Breast epithelium (tissue), 4 donors: Measurements from ENCODE around the gene ARF1. TPM values are rescaled to one million over a fixed set of nuclear protein-coding genes. Genes with fewer than 3 reads are reported as not detected.

Source experiments
- DNase-seq, 2 donors: peaks; one replicate each; pipeline ENCODE4 v3.0.0-alpha.2; 2019; ENCODE audit warnings: low spot score in 2 of 2
- H3K27ac ChIP-seq, 2 donors: fragments of 200-600 bp; sonication (generic) in 1 of 2; one replicate each; pipeline ENCODE4 v1.5.1; 2016 to 2019; ENCODE audit warnings: mild to moderate bottlenecking in 1 of 2
- H3K27me3 ChIP-seq, 2 donors: fragments of 200-600 bp; sonication (generic) in 1 of 2; one replicate each; pipeline versions ENCODE4 v1.5.1 to v1.6.0; 2017 to 2019; ENCODE audit warnings: control low read depth in 1 of 2, mild to moderate bottlenecking in 1 of 2
- H3K36me3 ChIP-seq: fragments of 200-600 bp; one replicate; pipeline ENCODE4 v1.5.1; 2019
- H3K4me1 ChIP-seq, 2 donors: fragments of 200-600 bp; sonication (generic); one replicate each; pipeline ENCODE4 v1.5.1; 2016 to 2019; ENCODE audit warnings: control low read depth in 1 of 2
- H3K4me3 ChIP-seq, 3 donors: fragments of 200-600 bp; sonication (generic); 1 replicate in 2 of 3; 2 replicates in 1 of 3; pipeline ENCODE4 v1.5.1; 2016 to 2019; ENCODE audit warnings: mild to moderate bottlenecking in 3 of 3, moderate library complexity in 2 of 3
- H3K9me3 ChIP-seq, 2 donors: fragments of 200-600 bp; sonication (generic) in 1 of 2; one replicate each; pipeline ENCODE4 v1.5.1; 2016 to 2019; ENCODE audit warnings: control low read depth in 1 of 2
- POLR2A ChIP-seq: fragments of 450-650 bp; IDR thresholded peaks from one replicate; pipeline ENCODE4 v1.6.1; 2016; ENCODE audit warnings: antibody characterized with exemption, mild to moderate bottlenecking, moderate library complexity
- POLR2AphosphoS5 ChIP-seq, 3 donors: sonication (generic); formaldehyde crosslinking; IDR thresholded peaks; one replicate each; pipeline ENCODE4 v1.6.1; 2017; ENCODE audit warnings: antibody characterized with exemption in 3 of 3
- intact Hi-C: fragments of 100-400 bp; cut with DNase I; formaldehyde crosslinking; loops from one replicate; pipeline ENCODE4 v1.15.1; 2023; ENCODE audit warnings: low total_unique reads
- total RNA-seq, 3 donors: library from RNA; depleted of rRNA; stranded (reverse); fragments of >200 nt; gene quantifications; one replicate each; pipeline ENCODE4 v1.1.0, GENCODE V29; 2016
- TF ChIP-seq, protein P1 (sequence below), 3 donors: fragments of 450-650 bp; IDR thresholded peaks; one replicate each; pipeline ENCODE4 v1.5.1; 2016 to 2017; ENCODE audit warnings: antibody characterized with exemption in 3 of 3, mild to moderate bottlenecking in 3 of 3, moderate library complexity in 3 of 3

ARF1 gene
- total RNA-seq = 100 to 1,000 TPM; 263 to 295 (median 292) TPM

DNA sequence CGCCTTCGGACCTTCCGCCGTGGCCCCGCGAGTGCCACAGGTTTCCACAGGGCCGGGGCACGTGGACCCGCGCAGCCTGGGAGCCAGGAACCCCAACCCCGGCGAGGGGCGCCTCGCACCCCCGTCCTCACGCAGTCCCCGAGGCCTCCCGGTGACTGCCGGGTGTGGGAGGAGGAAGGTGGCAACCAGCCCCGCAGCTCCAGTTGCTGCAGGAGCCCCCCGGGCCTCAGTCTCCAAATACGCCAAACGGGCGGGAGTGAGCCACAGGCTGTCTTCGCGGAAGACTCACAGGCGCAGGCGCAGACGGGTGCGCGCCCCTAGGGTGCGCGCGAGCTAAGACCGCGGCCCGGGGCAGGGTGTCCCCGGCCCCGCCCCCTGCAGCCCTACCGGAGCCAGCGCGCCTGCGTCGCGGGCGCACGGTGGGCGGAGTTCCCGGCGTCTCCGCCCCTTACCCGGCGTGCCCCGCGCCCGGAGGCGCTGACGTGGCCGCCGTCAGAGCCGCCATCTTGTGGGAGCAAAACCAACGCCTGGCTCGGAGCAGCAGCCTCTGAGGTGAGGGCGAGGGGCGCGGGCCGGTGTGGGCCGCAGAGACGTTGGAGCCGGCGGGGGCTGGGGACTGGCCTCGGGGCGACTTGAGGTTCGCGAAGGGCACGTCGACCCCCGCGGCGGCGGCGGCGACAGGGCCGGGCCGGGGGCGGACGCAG is at the start of gene ARF1:
ARF1 (plus strand) TSS at position 495 of the 704 bp plus-strand sequence. CDS start 14,407 bp downstream, outside the sequence.
- Histone ChIP-seq H3K27ac (peak within 1 kb of the TSS; percentile 98 to 100), H3K4me1 (peaks cover 12 to 30% of the 10 kb centered on the region in 2 donors), H3K36me3 (no peaks in the 10 kb centered on the region), H3K9me3 (no peaks in the 10 kb centered on the region), H3K27me3 (no peaks in the 10 kb centered on the region), H3K4me3 (peak within 1 kb of the TSS; percentile 79 to 100 (median 100))
- intact Hi-C loops = loop anchor here (10.0 kb wide), 1 partner anchor 192 kb away; no protein-coding TSS in a partner anchor
- peak; percentile 85 to 87 for DNase-seq
- TF ChIP-seq, protein P1, sequence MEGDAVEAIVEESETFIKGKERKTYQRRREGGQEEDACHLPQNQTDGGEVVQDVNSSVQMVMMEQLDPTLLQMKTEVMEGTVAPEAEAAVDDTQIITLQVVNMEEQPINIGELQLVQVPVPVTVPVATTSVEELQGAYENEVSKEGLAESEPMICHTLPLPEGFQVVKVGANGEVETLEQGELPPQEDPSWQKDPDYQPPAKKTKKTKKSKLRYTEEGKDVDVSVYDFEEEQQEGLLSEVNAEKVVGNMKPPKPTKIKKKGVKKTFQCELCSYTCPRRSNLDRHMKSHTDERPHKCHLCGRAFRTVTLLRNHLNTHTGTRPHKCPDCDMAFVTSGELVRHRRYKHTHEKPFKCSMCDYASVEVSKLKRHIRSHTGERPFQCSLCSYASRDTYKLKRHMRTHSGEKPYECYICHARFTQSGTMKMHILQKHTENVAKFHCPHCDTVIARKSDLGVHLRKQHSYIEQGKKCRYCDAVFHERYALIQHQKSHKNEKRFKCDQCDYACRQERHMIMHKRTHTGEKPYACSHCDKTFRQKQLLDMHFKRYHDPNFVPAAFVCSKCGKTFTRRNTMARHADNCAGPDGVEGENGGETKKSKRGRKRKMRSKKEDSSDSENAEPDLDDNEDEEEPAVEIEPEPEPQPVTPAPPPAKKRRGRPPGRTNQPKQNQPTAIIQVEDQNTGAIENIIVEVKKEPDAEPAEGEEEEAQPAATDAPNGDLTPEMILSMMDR (IDR thresholded peaks at IDR 0.05) = peak in 1 of 3 donors; percentile 11
- TF ChIP-seq POLR2A (no peak), POLR2AphosphoS5 (IDR thresholded peaks at IDR 0.05) (peak; percentile 63 to 99 (median 85))

DNA sequence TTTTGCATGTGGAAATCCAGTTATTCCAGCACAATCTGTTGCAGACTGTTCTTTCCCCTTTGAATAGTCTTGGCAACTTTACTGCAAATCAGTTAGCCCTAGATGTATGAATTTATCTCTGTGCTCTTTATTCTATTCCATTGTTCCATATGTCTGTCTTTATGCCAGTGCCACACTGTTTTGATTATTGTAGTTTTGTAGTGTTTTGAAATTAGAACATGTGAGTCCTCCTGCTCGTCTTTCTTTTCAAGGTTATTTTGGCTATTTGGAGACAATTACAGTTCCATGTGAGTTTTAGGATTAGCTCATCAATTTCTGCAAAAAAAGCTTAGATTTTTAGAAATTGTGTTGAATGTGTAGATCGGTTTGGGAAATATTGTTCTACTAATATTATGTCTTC is 49.1 kb upstream of the ARF1 start:
- intact Hi-C loops = no loop called here
- DNase-seq = no peak
- H3K27ac ChIP-seq = no peak overlapping the region
- H3K9me3 ChIP-seq = no peaks in the 10 kb centered on the region
- TF ChIP-seq, protein P1 (IDR thresholded peaks at IDR 0.05) = no peak
- TF ChIP-seq POLR2AphosphoS5 (IDR thresholded peaks at IDR 0.05) = no peak
- TF ChIP-seq POLR2A = no peak
- H3K4me3 ChIP-seq = no peak overlapping the region
- no peaks in the 10 kb centered on the region for H3K36me3 ChIP-seq
- H3K27me3 ChIP-seq = peaks cover 0 to 24% of the 10 kb centered on the region in 2 donors
- H3K4me1 ChIP-seq = no peaks in the 10 kb centered on the region

DNA sequence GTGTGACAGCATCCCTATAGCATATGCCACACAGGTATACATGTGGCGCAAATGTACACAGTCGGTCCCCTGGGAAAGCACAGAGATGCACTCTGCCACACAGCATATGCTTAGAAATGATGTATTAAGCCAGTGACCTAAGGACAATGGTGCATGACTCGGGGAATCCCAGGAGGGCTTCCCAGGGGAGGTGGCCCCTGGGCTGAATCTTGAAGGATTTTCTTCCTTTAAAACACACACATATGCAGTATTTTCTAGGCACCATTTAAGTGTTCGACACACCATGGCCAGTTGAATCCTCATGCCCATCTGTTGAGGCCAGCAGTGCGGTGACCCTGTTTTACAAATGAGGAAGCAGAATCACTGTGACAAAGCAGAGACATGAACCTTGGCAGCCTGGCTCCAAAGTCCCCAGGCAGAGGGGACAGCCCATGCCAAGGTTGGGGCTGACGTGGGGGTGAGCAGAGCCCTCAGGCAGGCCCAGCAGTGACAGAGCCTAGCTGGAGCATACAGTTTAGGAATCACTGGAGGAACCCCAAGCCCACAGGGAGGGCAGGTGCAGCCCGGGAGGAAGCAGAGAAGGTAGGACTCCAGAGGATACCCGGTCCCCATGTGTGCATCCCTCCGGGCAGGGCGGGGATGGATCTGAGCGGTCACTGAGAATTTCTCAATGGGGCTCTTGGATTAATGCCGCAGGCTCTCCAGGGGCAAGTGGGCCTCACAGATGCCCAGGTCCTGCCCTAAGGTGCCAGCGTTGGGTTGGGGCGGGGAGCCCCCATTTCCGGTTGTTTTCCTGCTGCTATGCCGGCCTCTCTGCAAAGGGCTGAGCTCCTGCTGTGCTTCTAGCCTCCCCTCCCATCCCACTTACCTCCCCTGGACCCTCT is 47.3 kb upstream of the ARF1 start:
- DNase-seq = peak in 1 of 2 donors; percentile 42
- Histone ChIP-seq H3K36me3 (no peaks in the 10 kb centered on the region), H3K27ac (no peak overlapping the region), H3K27me3 (peaks cover 0 to 31% of the 10 kb centered on the region in 2 donors), H3K4me3 (no peak overlapping the region), H3K4me1 (no peaks in the 10 kb centered on the region), H3K9me3 (no peaks in the 10 kb centered on the region)
- TF ChIP-seq POLR2AphosphoS5 (IDR thresholded peaks at IDR 0.05) (no peak), POLR2A (no peak)
- TF ChIP-seq, protein P1 (IDR thresholded peaks at IDR 0.05) = no peak
- intact Hi-C loops = no loop called here

DNA sequence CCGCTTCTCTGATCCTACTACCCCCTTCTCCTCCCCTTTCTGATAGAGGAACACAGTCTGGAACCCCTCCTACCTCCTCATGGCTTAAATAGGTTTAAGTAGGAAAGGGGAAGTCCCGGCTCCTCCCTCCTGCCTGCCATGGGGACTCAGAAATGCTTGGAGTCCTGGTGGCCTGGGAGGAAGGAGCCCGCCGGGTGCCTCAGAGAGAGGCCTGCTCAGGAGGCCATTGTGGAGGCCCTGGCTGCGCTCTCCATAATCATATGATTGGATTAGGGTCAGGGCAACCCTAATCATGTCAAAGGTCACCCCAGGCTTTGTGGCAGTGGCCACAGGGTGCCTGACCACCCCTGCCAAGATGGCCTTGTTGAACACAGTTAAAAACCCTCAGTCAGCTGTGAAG is 46.7 kb upstream of the ARF1 start:
- Histone ChIP-seq H3K27ac (no peak overlapping the region), H3K27me3 (peaks cover 0 to 31% of the 10 kb centered on the region in 2 donors)
- DNase-seq = peak in 1 of 2 donors; percentile 7

More for the DNA sequence above, 46.7 kb upstream of the ARF1 start:
- intact Hi-C loops = no loop called here
- TF ChIP-seq, protein P1 (IDR thresholded peaks at IDR 0.05) = no peak
- TF ChIP-seq POLR2A (no peak), POLR2AphosphoS5 (IDR thresholded peaks at IDR 0.05) (no peak)
- H3K4me1 ChIP-seq = no peaks in the 10 kb centered on the region
- no peak overlapping the region for H3K4me3 ChIP-seq
- H3K36me3 ChIP-seq = no peaks in the 10 kb centered on the region
- H3K9me3 ChIP-seq = no peaks in the 10 kb centered on the region
